HepG2 (cell line): ENCODE measurements around the gene TBCCD1. TPM values are rescaled to one million over a fixed set of nuclear protein-coding genes. Genes with fewer than 3 reads are reported as not detected.

Experiments used
- ATF7 ChIP-seq, 2 experiments: fragments of 450-650 bp in 1 of 2; sonication (generic) in 1 of 2; formaldehyde crosslinking in 1 of 2; IDR thresholded peaks; 2 replicates each; pipeline versions ENCODE4 v1.4.0 to v1.6.1; 2016 to 2020; ENCODE audit warnings: antibody characterized with exemption in 1 of 2, mild to moderate bottlenecking in 1 of 2, missing genetic modification reagents in 1 of 2
- CREB1 ChIP-seq, 2 experiments: fragments of 450-650 bp in 1 of 2; IDR thresholded peaks; 2 replicates each; pipeline ENCODE4 v1.6.1; 2016 to 2017; ENCODE audit warnings: control low read depth in 1 of 2, mild to moderate bottlenecking in 1 of 2, missing compliant biosample characterization in 1 of 2, missing genetic modification characterization in 1 of 2
- FOXP1 ChIP-seq, 2 experiments: fragments of 450-650 bp in 1 of 2; IDR thresholded peaks; 2 replicates each; pipeline ENCODE4 v1.6.1; 2017 to 2018; ENCODE audit warnings: antibody characterized with exemption in 1 of 2
- MAFF ChIP-seq: IDR thresholded peaks from 2 replicates; pipeline ENCODE4 v1.6.1; 2011; ENCODE audit warnings: low read depth, low read length, improper control_type of control experiment
- NCOA2 ChIP-seq: sonication (generic); formaldehyde crosslinking; IDR thresholded peaks from 2 replicates; pipeline ENCODE4 v1.8.0; 2022; ENCODE audit warnings: inconsistent platforms
- NCOR1 ChIP-seq: fragments of 200-600 bp; sonication (generic); IDR thresholded peaks from 2 replicates; pipeline ENCODE4 v1.7.0; 2017; ENCODE audit warnings: antibody characterized with exemption, low read length, borderline replicate concordance
- PHF8 ChIP-seq: sonication (generic); formaldehyde crosslinking; IDR thresholded peaks from 2 replicates; pipeline ENCODE4 v1.5.0; 2020; ENCODE audit warnings: missing genetic modification reagents
- RELA ChIP-seq: sonication (generic); formaldehyde crosslinking; IDR thresholded peaks from 2 replicates; pipeline ENCODE4 v1.4.0; 2020; ENCODE audit warnings: missing genetic modification reagents
- ZNF350 ChIP-seq: sonication (generic); formaldehyde crosslinking; IDR thresholded peaks from 2 replicates; pipeline ENCODE4 v1.4.0; 2020; ENCODE audit warnings: mild to moderate bottlenecking, low read depth, missing genetic modification reagents, borderline replicate concordance
- ZNF709 ChIP-seq: sonication (generic); formaldehyde crosslinking; IDR thresholded peaks from 2 replicates; pipeline ENCODE4 v1.5.0; 2020; ENCODE audit warnings: mild to moderate bottlenecking, missing genetic modification reagents
- ZNF766 ChIP-seq: sonication (generic); formaldehyde crosslinking; IDR thresholded peaks from 2 replicates; pipeline ENCODE4 v1.5.0; 2020; ENCODE audit warnings: missing genetic modification reagents, borderline replicate concordance
- ZNF788 ChIP-seq: sonication (generic); formaldehyde crosslinking; IDR thresholded peaks from 2 replicates; pipeline ENCODE4 v1.5.0; 2020; ENCODE audit warnings: mild to moderate bottlenecking, missing genetic modification reagents, borderline replicate concordance
- polyA plus RNA-seq, 8 experiments: library from polyadenylated mRNA; depleted of rRNA in 3 of 8; stranded (reverse) in 7 of 8; unstranded in 1 of 8; fragments of >200 nt; fragmentation: Illumina TruSeq in 4 of 8; extraction: Trizol in 4 of 8; gene quantifications; 2 replicates each; pipeline versions ENCODE4 v1.2.1 to v1.2.3, GENCODE V29; 2011 to 2016; ENCODE audit warnings: low read depth in 4 of 8, missing spikeins in 1 of 8, mixed read lengths in 1 of 8; ENCODE audit not compliant: insufficient read depth in 1 of 8
- total RNA-seq, 5 experiments: library from RNA; depleted of rRNA; stranded (reverse); fragments of >200 nt; fragmentation: Illumina TruSeq; extraction: Trizol; gene quantifications; 2 replicates each; pipeline ENCODE4 v1.2.3, GENCODE V29; 2016; ENCODE audit warnings: low read depth in 1 of 5
- TF ChIP-seq, protein P1 (sequence below): sonication (generic); formaldehyde crosslinking; IDR thresholded peaks from 2 replicates; pipeline ENCODE4 v1.5.1; 2020; ENCODE audit warnings: mild to moderate bottlenecking, missing genetic modification reagents, borderline replicate concordance
- TF ChIP-seq, protein P2 (sequence below): IDR thresholded peaks from 2 replicates; pipeline ENCODE4 v1.6.1; 2016
- TF ChIP-seq, protein P3 (sequence below): sonication (generic); formaldehyde crosslinking; IDR thresholded peaks from 2 replicates; pipeline ENCODE4 v1.9.0; 2021; ENCODE audit warnings: missing genetic modification reagents, mild to moderate bottlenecking, borderline replicate concordance
- TF ChIP-seq, protein P4 (sequence below): sonication (generic); formaldehyde crosslinking; conservative IDR thresholded peaks from 2 replicates; pipeline ENCODE4 v1.4.0; 2020; ENCODE audit warnings: missing genetic modification reagents
- TF ChIP-seq, protein P5 (sequence below): IDR thresholded peaks from 2 replicates; pipeline ENCODE4 v1.6.1; 2016; ENCODE audit warnings: mild to moderate bottlenecking
- TF ChIP-seq, protein P6 (sequence below): fragments of 450-650 bp; IDR thresholded peaks from 2 replicates; pipeline ENCODE4 v1.6.1; 2016
- TF ChIP-seq, protein P7 (sequence below): sonication (generic); formaldehyde crosslinking; IDR thresholded peaks from 2 replicates; pipeline ENCODE4 v1.4.0; 2020; ENCODE audit warnings: missing genetic modification reagents

Gene TBCCD1
- total and polyA plus RNA-seq, 2 of the 13 experiments (the other 11 are each of a cell fraction or from before 2014, with no cell fraction given) = 13.6 to 16.2 TPM

DNA sequence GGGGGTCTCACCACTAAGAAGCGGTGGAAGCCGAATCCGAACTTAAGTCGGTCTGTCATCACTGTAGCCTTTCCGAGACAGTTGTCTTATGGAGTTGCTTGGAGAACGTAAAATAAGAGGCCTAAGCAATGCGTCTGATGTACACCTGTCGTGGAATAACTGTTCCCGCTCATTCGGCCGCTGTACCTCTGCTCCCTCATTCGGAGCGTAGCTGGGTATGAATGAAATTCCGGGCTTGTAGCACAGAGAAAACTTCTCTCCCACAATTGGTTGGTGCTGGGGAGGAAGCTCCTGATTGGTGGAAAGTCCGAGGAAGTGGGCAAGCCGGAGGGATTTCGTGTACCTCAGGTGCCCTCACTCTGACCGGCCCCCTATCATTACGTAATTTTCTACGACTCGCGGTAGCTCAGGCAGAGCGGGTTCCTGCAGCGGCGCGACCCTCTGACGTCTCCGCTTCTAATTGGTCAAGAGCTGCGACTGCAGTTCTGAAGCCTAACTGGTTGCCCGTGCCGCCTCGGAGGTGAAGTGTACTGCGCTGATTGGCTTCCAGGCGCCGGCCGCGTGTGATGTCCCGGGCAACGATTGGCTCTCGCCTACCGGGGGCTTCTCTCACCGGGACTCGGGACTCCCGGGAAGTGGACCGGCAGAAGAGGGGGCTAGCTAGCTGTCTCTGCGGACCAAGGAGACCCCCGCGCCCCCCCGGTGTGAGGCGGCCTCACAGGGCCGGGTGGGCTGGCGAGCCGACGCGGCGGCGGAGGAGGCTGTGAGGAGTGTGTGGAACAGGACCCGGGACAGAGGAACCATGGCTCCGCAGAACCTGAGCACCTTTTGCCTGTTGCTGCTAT lies 3.2 kb upstream of the TBCCD1 start, which contains the start of gene DNAJB11 (continued):
- TF ChIP-seq ZNF709 (CRISPR knock-in tag) = peak; percentile 34; the same call in 1 of the 2 replicates
- TF ChIP-seq MAFF = no peak
- TF ChIP-seq, protein P1, sequence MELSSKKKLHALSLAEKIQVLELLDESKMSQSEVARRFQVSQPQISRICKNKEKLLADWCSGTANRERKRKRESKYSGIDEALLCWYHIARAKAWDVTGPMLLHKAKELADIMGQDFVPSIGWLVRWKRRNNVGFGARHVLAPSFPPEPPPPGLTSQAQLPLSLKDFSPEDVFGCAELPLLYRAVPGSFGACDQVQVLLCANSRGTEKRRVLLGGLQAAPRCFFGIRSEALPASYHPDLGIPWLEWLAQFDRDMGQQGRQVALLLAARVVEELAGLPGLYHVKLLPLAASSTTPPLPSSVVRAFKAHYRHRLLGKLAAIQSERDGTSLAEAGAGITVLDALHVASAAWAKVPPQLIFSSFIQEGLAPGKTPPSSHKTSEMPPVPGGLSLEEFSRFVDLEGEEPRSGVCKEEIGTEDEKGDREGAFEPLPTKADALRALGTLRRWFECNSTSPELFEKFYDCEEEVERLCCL (CRISPR knock-in tag) = no peak
- peak; percentile 97 for TF ChIP-seq CREB1 (IDR thresholded peaks at IDR 0.05)
- peak; percentile 99 for TF ChIP-seq CREB1 (CRISPR knock-in tag; IDR thresholded peaks at IDR 0.05)
- TF ChIP-seq ZNF788 = peak; percentile 36; the same call in 1 of the 2 replicates
- TF ChIP-seq, protein P2, sequence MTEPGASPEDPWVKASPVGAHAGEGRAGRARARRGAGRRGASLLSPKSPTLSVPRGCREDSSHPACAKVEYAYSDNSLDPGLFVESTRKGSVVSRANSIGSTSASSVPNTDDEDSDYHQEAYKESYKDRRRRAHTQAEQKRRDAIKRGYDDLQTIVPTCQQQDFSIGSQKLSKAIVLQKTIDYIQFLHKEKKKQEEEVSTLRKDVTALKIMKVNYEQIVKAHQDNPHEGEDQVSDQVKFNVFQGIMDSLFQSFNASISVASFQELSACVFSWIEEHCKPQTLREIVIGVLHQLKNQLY = peak; percentile 65
- TF ChIP-seq FOXP1 (IDR thresholded peaks at IDR 0.05) = no peak
- TF ChIP-seq FOXP1 (CRISPR knock-in tag; IDR thresholded peaks at IDR 0.05) = no peak
- TF ChIP-seq, protein P3, sequence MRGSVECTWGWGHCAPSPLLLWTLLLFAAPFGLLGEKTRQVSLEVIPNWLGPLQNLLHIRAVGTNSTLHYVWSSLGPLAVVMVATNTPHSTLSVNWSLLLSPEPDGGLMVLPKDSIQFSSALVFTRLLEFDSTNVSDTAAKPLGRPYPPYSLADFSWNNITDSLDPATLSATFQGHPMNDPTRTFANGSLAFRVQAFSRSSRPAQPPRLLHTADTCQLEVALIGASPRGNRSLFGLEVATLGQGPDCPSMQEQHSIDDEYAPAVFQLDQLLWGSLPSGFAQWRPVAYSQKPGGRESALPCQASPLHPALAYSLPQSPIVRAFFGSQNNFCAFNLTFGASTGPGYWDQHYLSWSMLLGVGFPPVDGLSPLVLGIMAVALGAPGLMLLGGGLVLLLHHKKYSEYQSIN (CRISPR knock-in tag) = no peak
- peak; percentile 56; the same call in 1 of the 2 replicates for TF ChIP-seq NCOR1
- TF ChIP-seq ZNF350 (CRISPR knock-in tag) = peak; percentile 57; the same call in 1 of the 2 replicates
- TF ChIP-seq, protein P4, sequence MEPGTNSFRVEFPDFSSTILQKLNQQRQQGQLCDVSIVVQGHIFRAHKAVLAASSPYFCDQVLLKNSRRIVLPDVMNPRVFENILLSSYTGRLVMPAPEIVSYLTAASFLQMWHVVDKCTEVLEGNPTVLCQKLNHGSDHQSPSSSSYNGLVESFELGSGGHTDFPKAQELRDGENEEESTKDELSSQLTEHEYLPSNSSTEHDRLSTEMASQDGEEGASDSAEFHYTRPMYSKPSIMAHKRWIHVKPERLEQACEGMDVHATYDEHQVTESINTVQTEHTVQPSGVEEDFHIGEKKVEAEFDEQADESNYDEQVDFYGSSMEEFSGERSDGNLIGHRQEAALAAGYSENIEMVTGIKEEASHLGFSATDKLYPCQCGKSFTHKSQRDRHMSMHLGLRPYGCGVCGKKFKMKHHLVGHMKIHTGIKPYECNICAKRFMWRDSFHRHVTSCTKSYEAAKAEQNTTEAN = peak; percentile 59; the same call in 1 of the 2 replicates
- TF ChIP-seq NCOA2 = peak; percentile 36
- TF ChIP-seq ATF7 (IDR thresholded peaks at IDR 0.05) = peak; percentile 85
- peak; percentile 68; the same call in 1 of the 2 replicates for TF ChIP-seq ATF7 (CRISPR knock-in tag; IDR thresholded peaks at IDR 0.05)
- TF ChIP-seq, protein P5, sequence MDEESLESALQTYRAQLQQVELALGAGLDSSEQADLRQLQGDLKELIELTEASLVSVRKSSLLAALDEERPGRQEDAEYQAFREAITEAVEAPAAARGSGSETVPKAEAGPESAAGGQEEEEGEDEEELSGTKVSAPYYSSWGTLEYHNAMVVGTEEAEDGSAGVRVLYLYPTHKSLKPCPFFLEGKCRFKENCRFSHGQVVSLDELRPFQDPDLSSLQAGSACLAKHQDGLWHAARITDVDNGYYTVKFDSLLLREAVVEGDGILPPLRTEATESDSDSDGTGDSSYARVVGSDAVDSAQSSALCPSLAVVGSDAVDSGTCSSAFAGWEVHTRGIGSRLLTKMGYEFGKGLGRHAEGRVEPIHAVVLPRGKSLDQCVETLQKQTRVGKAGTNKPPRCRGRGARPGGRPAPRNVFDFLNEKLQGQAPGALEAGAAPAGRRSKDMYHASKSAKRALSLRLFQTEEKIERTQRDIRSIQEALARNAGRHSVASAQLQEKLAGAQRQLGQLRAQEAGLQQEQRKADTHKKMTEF (CRISPR knock-in tag) = peak; percentile 81
- TF ChIP-seq, protein P6, sequence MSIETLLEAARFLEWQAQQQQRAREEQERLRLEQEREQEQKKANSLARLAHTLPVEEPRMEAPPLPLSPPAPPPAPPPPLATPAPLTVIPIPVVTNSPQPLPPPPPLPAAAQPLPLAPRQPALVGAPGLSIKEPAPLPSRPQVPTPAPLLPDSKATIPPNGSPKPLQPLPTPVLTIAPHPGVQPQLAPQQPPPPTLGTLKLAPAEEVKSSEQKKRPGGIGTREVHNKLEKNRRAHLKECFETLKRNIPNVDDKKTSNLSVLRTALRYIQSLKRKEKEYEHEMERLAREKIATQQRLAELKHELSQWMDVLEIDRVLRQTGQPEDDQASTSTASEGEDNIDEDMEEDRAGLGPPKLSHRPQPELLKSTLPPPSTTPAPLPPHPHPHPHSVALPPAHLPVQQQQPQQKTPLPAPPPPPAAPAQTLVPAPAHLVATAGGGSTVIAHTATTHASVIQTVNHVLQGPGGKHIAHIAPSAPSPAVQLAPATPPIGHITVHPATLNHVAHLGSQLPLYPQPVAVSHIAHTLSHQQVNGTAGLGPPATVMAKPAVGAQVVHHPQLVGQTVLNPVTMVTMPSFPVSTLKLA = peak; percentile 55
- TF ChIP-seq PHF8 (CRISPR knock-in tag) = peak; percentile 82
- TF ChIP-seq RELA (CRISPR knock-in tag) = peak; percentile 54; the same call in 1 of the 2 replicates
- TF ChIP-seq ZNF766 (CRISPR knock-in tag) = no peak
- TF ChIP-seq, protein P7, sequence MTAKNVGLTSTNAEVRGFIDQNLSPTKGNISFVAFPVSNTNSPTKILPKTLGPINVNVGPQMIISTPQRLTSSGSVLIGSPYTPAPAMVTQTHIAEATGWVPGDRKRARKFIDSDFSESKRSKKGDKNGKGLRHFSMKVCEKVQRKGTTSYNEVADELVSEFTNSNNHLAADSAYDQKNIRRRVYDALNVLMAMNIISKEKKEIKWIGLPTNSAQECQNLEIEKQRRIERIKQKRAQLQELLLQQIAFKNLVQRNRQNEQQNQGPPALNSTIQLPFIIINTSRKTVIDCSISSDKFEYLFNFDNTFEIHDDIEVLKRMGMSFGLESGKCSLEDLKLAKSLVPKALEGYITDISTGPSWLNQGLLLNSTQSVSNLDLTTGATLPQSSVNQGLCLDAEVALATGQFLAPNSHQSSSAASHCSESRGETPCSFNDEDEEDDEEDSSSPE (CRISPR knock-in tag) = peak; percentile 80; the same call in 1 of the 2 replicates
